Esophagus (tissue), 2 donors: ENCODE results near the gene LIN28A. TPM values are rescaled to one million over a fixed set of nuclear protein-coding genes. Genes with fewer than 3 reads are reported as not detected.
A peak's percentile ranks its signal among the peaks of the same experiment; 100 is the strongest.

Experiments
- H3K27ac ChIP-seq, 2 donors: one replicate each; pipeline ENCODE4 v1.5.1; 2013; ENCODE audit warnings: low read depth in 2 of 2, mild to moderate bottlenecking in 2 of 2, inconsistent platforms in 1 of 2, low read length in 1 of 2, moderate library complexity in 1 of 2
- H3K27me3 ChIP-seq, 2 donors: one replicate each; pipeline ENCODE4 v1.6.1; 2013; ENCODE audit warnings: low read length in 2 of 2, control low read depth in 1 of 2, mild to moderate bottlenecking in 1 of 2; ENCODE audit not compliant: insufficient read depth in 2 of 2, control insufficient read depth in 1 of 2
- H3K36me3 ChIP-seq, 2 donors: one replicate each; pipeline ENCODE4 v1.6.1; 2013; ENCODE audit warnings: low read length in 1 of 2; ENCODE audit not compliant: control insufficient read depth in 2 of 2, insufficient read depth in 2 of 2
- H3K4me1 ChIP-seq, 2 donors: one replicate each; pipeline ENCODE4 v1.6.1; 2013; ENCODE audit warnings: low read length in 1 of 2; ENCODE audit not compliant: control insufficient read depth in 2 of 2, insufficient read depth in 2 of 2
- H3K4me3 ChIP-seq, 2 donors: one replicate each; pipeline ENCODE4 v1.5.1; 2013; ENCODE audit warnings: low read length in 2 of 2, mild to moderate bottlenecking in 2 of 2, low read depth in 1 of 2, moderate library complexity in 1 of 2
- H3K9me3 ChIP-seq, 2 donors: one replicate each; pipeline ENCODE4 v1.6.1; 2013; ENCODE audit warnings: mild to moderate bottlenecking in 2 of 2, low read depth in 1 of 2, low read length in 1 of 2, moderate library complexity in 1 of 2; ENCODE audit not compliant: control insufficient read depth in 2 of 2, insufficient read depth in 1 of 2
- WGBS, 2 donors: extraction: QIAGEN DNeasy Blood & Tissue Kit; methylation state at CpG; one replicate each; pipeline ENCODE4 v1.1.7; 2013; 5-methylcytosine and 5-hydroxymethylcytosine counted together
- polyA plus RNA-seq, 2 donors: library from polyadenylated mRNA; stranded (reverse); fragments of 200-250 nt; gene quantifications; one replicate each; pipeline ENCODE4 v1.2.3, GENCODE V29; 2013
- donor health status: healthy with polysubstance abuse.
- donor health status: Bipolar disorder and iron deficiency.

Gene LIN28A
- polyA plus RNA-seq, 2 donors, result not detected

GRCh38 chr1:26405281-26405915, 5.2 kb upstream of the LIN28A start:
- WGBS, 2 donors, result 75 to 78% methylated on average over 7 of the region's 7 CpGs
- Histone ChIP-seq H3K4me3 (no peak overlapping the region), H3K27ac (no peak overlapping the region), H3K9me3 (no peaks in the 10 kb centered on the region), H3K36me3 (no peaks in the 10 kb centered on the region), H3K27me3 (peaks cover 0 to 12% of the 10 kb centered on the region in 2 donors), H3K4me1 (peaks cover 0 to 9% of the 10 kb centered on the region in 2 donors)

GRCh38 chr1:26408604-26409003, 2.0 kb upstream of the LIN28A start:
- H3K27me3 ChIP-seq, result peaks cover 0 to 38% of the 10 kb centered on the region in 2 donors
- H3K9me3 ChIP-seq, result peaks cover 0 to 4% of the 10 kb centered on the region in 2 donors
- H3K4me1 ChIP-seq, result peaks cover 0 to 7% of the 10 kb centered on the region in 2 donors
- H3K4me3 ChIP-seq, result no peak overlapping the region
- 1 to 5% methylated on average over 12 of the region's 12 CpGs for WGBS, 2 donors
- H3K27ac ChIP-seq, result no peak overlapping the region
- H3K36me3 ChIP-seq, result no peaks in the 10 kb centered on the region

DNA sequence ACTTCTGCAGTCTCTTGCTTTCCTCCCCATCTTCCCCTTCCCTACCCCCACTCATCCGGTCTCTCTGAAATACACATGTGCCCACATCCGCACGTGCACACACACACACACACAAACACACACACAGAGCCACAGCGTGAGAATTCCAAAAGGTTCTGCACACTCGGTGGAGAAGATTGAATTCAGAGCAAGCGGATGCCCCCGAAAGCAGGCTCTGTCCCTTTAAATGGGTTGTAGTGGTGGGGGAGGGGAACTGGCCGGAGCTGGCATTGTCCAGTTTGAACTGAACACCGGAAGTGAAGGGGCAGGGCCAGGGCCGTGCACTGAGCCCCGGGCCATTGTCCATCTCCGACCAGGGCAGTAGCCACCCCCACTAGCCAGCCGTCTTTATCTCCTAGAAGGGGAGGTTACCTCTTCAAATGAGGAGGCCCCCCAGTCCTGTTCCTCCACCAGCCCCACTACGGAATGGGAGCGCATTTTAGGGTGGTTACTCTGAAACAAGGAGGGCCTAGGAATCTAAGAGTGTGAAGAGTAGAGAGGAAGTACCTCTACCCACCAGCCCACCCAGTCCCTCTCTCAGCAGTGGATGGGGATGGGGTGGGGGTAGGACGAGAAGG, 1.3 kb upstream of the LIN28A start:
- Histone ChIP-seq H3K36me3 (no peaks in the 10 kb centered on the region), H3K27ac (no peak overlapping the region), H3K4me3 (no peak overlapping the region), H3K27me3 (peaks cover 0 to 38% of the 10 kb centered on the region in 2 donors), H3K4me1 (peaks cover 0 to 7% of the 10 kb centered on the region in 2 donors), H3K9me3 (peaks cover 0 to 4% of the 10 kb centered on the region in 2 donors)
- 4 to 5% methylated on average over 16 of the region's 16 CpGs for WGBS, 2 donors

DNA sequence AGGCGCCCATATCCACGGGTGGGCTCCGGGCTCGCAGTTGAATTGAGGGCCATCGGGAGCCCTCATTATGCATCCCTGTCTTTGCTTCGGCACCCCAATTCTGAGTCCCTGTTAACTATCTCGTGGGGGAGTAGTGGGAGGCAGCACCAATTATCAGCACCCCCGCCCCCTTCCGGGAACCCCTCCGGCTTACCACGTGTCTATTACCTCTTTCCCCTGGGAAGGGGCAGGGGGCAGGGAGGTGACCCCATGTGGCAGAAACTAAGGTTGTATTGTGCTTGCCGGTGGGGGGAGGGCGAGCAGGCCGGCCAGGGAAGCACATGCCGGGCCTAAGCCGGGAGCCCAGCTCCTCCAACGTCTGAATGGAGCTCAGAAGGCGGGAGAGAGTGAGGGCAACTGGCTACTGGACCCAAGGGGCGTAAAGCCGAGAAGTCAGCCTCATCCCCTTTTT, 1.0 kb downstream of the LIN28A start:
- WGBS, 2 donors, result 9 to 10% methylated on average over 20 of the region's 20 CpGs
- Histone ChIP-seq H3K4me3 (no peak overlapping the region), H3K36me3 (no peaks in the 10 kb centered on the region), H3K27me3 (peaks cover 0 to 38% of the 10 kb centered on the region in 2 donors), H3K4me1 (peaks cover 0 to 7% of the 10 kb centered on the region in 2 donors), H3K9me3 (peaks cover 0 to 4% of the 10 kb centered on the region in 2 donors), H3K27ac (no peak overlapping the region)

DNA sequence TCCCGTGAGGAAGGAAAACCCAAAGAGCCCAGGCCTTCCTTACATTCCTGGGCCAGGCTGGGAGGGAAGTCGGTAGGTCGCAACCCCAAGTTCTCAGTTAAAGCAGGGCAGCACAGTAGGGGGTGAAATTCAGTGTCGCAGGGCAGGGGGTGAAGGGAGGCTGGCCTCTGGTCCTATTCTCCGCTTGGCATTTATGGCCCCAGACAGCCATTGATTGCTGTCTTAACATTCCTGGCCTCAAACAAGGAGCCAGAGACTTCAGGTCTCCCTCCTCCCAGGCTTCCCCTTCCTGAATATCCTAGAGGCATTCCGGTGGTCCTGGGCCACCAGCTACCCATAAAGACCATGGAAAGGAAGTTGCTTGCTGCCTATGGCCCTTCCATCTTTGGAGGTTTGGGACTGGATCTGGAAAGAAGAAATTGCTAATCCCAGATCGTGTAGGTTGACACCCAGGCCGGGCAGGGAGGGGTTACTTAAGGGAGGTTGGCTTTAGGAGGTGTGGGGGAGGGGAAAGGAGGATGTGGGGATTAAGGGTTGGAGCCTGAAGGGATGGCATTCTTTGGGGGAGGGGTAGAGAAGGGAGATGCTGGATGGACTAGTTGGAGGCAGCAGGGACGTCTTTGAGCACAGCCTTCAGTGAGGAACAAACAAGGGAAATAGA, 1.7 kb downstream of the LIN28A start:
- Histone ChIP-seq H3K9me3 (peaks cover 0 to 4% of the 10 kb centered on the region in 2 donors), H3K27me3 (peaks cover 0 to 38% of the 10 kb centered on the region in 2 donors), H3K4me1 (peaks cover 0 to 7% of the 10 kb centered on the region in 2 donors), H3K36me3 (no peaks in the 10 kb centered on the region), H3K27ac (no peak overlapping the region), H3K4me3 (no peak overlapping the region)
- 16 to 17% methylated on average over 9 of the region's 9 CpGs for WGBS, 2 donors

DNA sequence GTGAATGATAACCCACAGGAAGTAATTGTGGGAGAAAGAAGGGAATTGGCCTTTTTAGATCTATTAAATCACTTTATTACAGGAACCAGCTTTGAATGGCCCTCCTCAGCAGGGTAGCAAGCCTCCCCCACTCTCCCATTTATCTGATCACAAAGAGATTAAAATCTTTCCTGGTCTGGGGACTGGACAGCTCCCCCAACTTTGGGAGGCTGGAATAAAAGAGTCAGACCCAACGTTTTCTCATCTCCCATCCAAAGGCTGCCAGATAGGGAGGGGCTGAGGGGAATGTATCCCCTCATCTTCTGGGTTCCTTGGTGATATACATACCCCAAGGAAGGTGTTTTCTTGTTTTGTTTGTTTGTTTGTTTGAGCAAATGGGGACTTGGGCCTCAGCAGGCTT, 2.4 kb downstream of the LIN28A start:
- H3K4me1 ChIP-seq, result peaks cover 0 to 7% of the 10 kb centered on the region in 2 donors
- peaks cover 0 to 38% of the 10 kb centered on the region in 2 donors for H3K27me3 ChIP-seq
- no peaks in the 10 kb centered on the region for H3K36me3 ChIP-seq
- H3K27ac ChIP-seq, result no peak overlapping the region
- 0 to 4% methylated on average over 1 of the region's 1 CpG for WGBS, 2 donors
- H3K4me3 ChIP-seq, result no peak overlapping the region
- peaks cover 0 to 4% of the 10 kb centered on the region in 2 donors for H3K9me3 ChIP-seq

DNA sequence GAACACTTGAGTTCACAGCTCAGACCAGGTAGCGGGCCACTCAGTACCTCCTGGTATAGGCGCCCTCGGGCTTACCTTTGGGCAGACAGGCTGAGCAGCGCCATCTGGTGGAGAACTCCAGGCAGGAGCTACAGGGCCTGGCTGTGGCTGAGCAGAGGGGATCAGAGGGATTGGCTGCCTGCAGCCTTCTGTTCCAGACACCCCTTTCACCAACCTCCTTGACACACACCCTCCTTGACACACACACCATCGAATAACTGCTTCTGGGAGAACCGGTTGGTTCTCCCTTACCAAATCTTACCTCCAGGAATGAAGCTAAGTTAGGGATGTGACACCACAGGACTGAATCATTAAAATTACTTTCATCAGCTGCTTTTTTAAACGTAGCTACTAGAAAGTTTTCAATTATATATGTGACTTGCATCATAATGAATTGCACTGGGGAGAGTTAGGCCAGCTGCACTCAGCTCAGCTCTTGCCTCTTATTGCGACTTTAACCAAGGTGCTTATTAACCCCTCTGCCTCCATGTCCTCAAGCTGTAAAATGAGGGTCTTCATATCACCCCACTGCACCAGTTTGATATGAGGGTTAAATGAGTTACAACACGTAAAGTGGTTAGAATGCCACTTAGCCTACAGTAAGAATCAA, 6.6 kb downstream of the LIN28A start:
- H3K9me3 ChIP-seq, result no peaks in the 10 kb centered on the region
- H3K4me1 ChIP-seq, result no peaks in the 10 kb centered on the region
- WGBS, 2 donors, result 16 to 19% methylated on average over 9 of the region's 9 CpGs
- no peaks in the 10 kb centered on the region for H3K36me3 ChIP-seq
- peak overlapping the region in 1 of 2 donors; percentile 43 for H3K27ac ChIP-seq
- no peak overlapping the region for H3K4me3 ChIP-seq
- peaks cover 0 to 9% of the 10 kb centered on the region in 2 donors for H3K27me3 ChIP-seq

DNA sequence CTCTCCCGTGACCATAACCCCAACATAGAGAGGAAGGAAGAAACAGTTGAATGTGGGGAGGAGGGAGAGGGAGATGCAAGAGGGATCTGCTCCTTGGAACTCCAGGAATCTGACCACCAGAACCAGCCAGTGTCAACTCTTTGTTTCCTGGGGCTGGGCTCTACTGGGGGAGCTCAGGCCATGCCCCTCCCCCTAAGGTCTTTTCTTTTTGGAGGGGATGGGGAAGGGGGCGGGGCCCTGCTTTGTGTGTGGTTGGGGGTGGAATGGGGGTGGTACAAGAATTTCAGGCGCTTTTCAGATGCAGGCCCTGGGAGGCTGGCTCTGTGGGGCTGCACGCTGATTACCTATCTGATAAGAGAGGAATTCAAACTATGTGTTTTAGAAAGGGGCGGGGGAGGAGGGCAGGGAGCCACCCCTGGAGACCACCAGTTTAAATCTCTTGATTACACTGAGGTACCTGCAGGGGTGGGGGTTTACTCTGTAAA, 8.3 kb downstream of the LIN28A start:
- no peaks in the 10 kb centered on the region for H3K9me3 ChIP-seq
- H3K27ac ChIP-seq, result no peak overlapping the region
- WGBS, 2 donors, result 47 to 53% methylated on average over 5 of the region's 5 CpGs
- no peaks in the 10 kb centered on the region for H3K27me3 ChIP-seq
- H3K36me3 ChIP-seq, result no peaks in the 10 kb centered on the region
- no peaks in the 10 kb centered on the region for H3K4me1 ChIP-seq
- no peak overlapping the region for H3K4me3 ChIP-seq

DNA sequence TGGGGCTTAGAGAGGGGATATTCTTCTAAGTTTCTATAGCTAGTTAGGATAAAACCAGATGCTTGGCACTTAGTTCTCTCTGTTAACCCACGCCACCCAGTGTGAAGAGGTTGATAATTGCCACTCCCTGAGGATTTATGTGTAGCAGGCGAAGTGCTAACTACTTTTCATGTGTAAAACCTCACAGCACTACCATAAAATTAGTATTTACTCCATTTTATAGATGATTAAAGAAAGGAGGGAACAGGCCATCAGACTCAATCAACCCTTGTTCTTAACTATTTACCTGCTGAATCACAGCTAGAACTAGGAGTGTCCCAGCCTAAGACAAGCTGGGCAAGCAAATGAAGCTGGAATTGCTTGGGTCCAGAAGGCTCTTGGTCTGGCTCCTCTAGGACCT, 8.9 kb downstream of the LIN28A start:
- Histone ChIP-seq H3K9me3 (no peaks in the 10 kb centered on the region), H3K27ac (no peak overlapping the region), H3K4me3 (no peak overlapping the region), H3K4me1 (no peaks in the 10 kb centered on the region), H3K27me3 (no peaks in the 10 kb centered on the region), H3K36me3 (no peaks in the 10 kb centered on the region)
- 78 to 79% methylated on average over 2 of the region's 2 CpGs for WGBS, 2 donors
